Measurements from ENCODE around the gene LMBRD1. TPM values are rescaled to one million over a fixed set of nuclear protein-coding genes. Genes with fewer than 3 reads are reported as not detected.

Gene LMBRD1
- total RNA-seq, 2 experiments from 2014 or later: 12.7 to 16.3 TPM

- BruUV-seq (replicated peaks): no TSS peak
- H3K36me3 ChIP-seq (ENCODE audit: insufficient read depth, low read length): 0 out of 2 replicates have a peak, but pooled peaks cover 1% of the 10 kb centered on the region
- H3K79me2 ChIP-seq (ENCODE audit: insufficient read depth, low read depth, low read length): no peaks in the 10 kb centered on the region
- no peak for DNase-seq (ENCODE audit: low spot score)
- no peaks in the 10 kb centered on the region for H3K9me3 ChIP-seq (ENCODE audit: low read length)
- intact Hi-C loops (cut with micrococcal nuclease; ENCODE audit: unreplicated experiment): loop anchor here (10.0 kb wide), 1 partner anchor 370 kb away; no protein-coding TSS in a partner anchor
- TF ChIP-seq EZH2phosphoT487 (IDR thresholded peaks at IDR 0.05; ENCODE audit: borderline replicate concordance, low read depth, low read length): no peak
- TF ChIP-seq CTCF (conservative IDR thresholded peaks at IDR 0.05; ENCODE audit: low read length): no peak
- H3K9me2 ChIP-seq (ENCODE audit: insufficient read depth, low read length): no peaks in the 10 kb centered on the region
- H3K4me1 ChIP-seq (ENCODE audit: insufficient read depth, low read length, poor library complexity, severe bottlenecking): no peaks in the 10 kb centered on the region
- H4K20me1 ChIP-seq (ENCODE audit: insufficient read depth, low read length): no peaks in the 10 kb centered on the region; the same call in none of the 2 replicates
- no peak overlapping the region for H3K4me3 ChIP-seq (ENCODE audit: low read depth, low read length, poor library complexity, severe bottlenecking)
- CTCF ChIA-PET (ENCODE audit: unreplicated experiment): no interaction called here
- H2AFZ ChIP-seq (ENCODE audit: low read length): no peak overlapping the region
- H3K27ac ChIP-seq (ENCODE audit: low read depth, low read length, poor library complexity, severe bottlenecking): no peak overlapping the region
- no peak overlapping the region for H3K4me2 ChIP-seq (ENCODE audit: low read length)
- POLR2A ChIA-PET: interaction anchor here (0.6 to 1.5 kb wide), 4 partner anchors 61 to 1880 kb away, joined by 3 to 9 read pairs (median 4); partner anchors contain the start of gene LMBRD1
Observed at GRCh38 chr6:69735027-69735426, 61.8 kb downstream of the LMBRD1 start.

DNA sequence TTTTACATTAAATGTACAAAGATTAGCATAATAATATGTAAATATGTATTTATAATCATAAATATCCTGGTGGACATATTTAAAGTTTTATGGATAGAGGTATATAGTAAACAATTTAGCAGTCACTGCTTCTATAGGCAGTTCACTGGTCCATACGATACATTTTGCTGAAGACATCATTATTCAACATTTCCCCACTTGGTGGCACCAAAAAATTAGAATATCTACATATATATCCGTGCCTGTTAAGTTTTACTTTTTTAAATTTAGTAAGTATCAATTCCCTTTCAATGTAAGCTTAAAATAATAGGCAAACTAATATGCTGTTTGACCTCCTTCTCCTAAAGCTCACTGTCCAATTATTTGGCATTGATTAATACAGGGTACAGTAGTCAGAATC is 64.2 kb downstream of the LMBRD1 start:
- DNase-seq (ENCODE audit: low spot score): peak; percentile 23
- no peak overlapping the region for H3K27ac ChIP-seq (ENCODE audit: low read depth, low read length, poor library complexity, severe bottlenecking)
- intact Hi-C loops (cut with micrococcal nuclease; ENCODE audit: unreplicated experiment): loop anchor here (10.0 kb wide), 1 partner anchor 372 kb away; no protein-coding TSS in a partner anchor

More for the DNA sequence above, 64.2 kb downstream of the LMBRD1 start:
- ChIA-PET POLR2A (no interaction called here), CTCF (ENCODE audit: unreplicated experiment) (no interaction called here)
- no TSS peak for BruUV-seq (replicated peaks)
- Histone ChIP-seq H3K4me1 (ENCODE audit: insufficient read depth, low read length, poor library complexity, severe bottlenecking) (no peaks in the 10 kb centered on the region), H2AFZ (ENCODE audit: low read length) (no peak overlapping the region), H3K9me3 (ENCODE audit: low read length) (no peaks in the 10 kb centered on the region), H3K4me3 (ENCODE audit: low read depth, low read length, poor library complexity, severe bottlenecking) (no peak overlapping the region), H4K20me1 (ENCODE audit: insufficient read depth, low read length) (no peaks in the 10 kb centered on the region; the same call in none of the 2 replicates), H3K4me2 (ENCODE audit: low read length) (no peak overlapping the region), H3K36me3 (ENCODE audit: insufficient read depth, low read length) (no peaks in the 10 kb centered on the region), H3K9me2 (ENCODE audit: insufficient read depth, low read length) (no peaks in the 10 kb centered on the region), H3K79me2 (ENCODE audit: insufficient read depth, low read depth, low read length) (no peaks in the 10 kb centered on the region)
- TF ChIP-seq CTCF (conservative IDR thresholded peaks at IDR 0.05; ENCODE audit: low read length) (peak; percentile 73), EZH2phosphoT487 (IDR thresholded peaks at IDR 0.05; ENCODE audit: borderline replicate concordance, low read depth, low read length) (no peak)

All from OCI-LY7 (cell line).